Measurements from ENCODE around the gene KCNK5. TPM values are rescaled to one million over a fixed set of nuclear protein-coding genes. Genes with fewer than 3 reads are reported as not detected.

Gene KCNK5, protein sequence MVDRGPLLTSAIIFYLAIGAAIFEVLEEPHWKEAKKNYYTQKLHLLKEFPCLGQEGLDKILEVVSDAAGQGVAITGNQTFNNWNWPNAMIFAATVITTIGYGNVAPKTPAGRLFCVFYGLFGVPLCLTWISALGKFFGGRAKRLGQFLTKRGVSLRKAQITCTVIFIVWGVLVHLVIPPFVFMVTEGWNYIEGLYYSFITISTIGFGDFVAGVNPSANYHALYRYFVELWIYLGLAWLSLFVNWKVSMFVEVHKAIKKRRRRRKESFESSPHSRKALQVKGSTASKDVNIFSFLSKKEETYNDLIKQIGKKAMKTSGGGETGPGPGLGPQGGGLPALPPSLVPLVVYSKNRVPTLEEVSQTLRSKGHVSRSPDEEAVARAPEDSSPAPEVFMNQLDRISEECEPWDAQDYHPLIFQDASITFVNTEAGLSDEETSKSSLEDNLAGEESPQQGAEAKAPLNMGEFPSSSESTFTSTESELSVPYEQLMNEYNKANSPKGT
- total RNA-seq: 100 to 1,000 TPM in 1 of 4 donors, 10 to 100 TPM in 3; 10.0 to 110 (median 49.7) TPM

DNA sequence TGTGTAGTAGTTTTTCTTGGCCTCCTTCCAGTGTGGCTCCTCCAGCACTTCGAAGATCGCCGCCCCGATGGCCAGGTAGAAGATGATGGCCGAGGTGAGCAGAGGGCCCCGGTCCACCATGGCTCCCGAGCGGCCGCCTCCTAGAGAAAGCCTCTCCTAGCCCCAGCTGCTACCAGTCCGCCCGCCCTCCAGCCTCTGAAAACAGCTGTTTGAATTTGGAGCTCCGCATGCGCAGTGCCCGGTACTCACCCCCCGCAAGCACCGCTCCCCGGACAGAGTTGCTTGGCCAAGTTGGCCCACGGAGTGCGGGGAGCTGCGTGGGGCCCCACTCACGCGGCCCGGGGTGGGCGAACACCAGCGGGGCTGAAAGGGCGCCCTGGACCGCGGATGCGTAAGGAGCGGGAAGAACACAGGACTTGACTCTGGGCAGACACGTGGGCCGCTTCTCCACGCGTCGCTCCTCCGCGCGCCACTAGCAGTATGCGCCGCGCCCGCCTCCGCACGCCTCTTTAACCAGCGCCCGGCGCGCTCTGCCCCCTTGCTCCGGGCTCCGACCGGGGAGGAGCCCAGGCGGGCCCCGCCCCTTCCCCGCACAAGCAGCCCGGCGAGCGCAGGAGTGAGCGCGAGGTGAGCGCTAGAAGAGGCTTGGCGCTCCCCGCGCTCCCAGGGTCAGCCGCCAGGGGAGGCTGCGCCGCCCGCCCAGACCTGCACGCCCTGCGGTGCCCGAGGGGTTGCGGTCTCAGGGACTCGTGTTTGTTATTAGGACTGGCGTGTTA is at the start of gene KCNK5:
TSS of gene KCNK5 (minus strand) at position 484 of the 776 bp plus-strand sequence. CDS start at position 120, 364 bp downstream.
- 1 to 2% methylated on average over 22 to 38 of the region's 73 CpGs for WGBS, 2 donors
- TF ChIP-seq CTCF (IDR thresholded peaks at IDR 0.05): no peak
- TF ChIP-seq POLR2A (IDR thresholded peaks at IDR 0.05): no peak
- intact Hi-C loops (cut with DNase I; ENCODE audit: low total_unique reads): no loop called here
- peak; percentile 40 to 87 for DNase-seq (ENCODE audit: low spot score in 2 of 2)
- peak within 1 kb of the TSS; percentile 40 for H3K4me3 ChIP-seq (ENCODE audit: low read depth, poor library complexity, severe bottlenecking)

DNA sequence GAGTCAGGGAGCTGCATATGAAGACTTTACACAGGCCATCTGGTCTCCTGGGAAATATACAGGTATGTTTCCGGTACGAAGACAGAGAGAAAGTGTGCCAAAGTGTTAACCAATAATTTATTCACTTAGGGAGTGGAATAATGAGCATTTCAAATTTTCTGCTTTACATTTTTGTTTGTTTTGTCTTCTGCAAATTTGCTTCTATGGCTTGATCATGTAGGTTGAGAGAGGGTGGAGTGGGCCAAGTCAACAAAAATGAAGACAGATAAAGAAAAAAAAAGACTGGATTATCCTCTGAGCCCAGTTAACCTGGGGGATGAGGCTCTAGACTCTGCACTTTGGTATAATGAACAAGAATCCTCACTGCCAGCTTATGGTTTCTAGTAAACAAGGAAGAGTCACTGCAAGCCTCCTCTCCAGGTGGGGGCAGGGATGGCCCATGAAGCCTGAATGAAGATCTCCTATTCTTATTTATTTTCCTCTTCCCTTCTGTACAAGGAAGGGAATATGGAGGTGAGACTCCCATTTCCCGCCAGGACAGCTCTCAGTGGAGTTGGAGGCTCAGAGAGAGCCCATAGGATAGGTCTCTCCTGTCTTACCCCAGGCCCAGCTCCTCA is 47.2 kb upstream of the KCNK5 start:
- H3K4me3 ChIP-seq (ENCODE audit: low read depth, poor library complexity, severe bottlenecking): no peak overlapping the region
- DNase-seq (ENCODE audit: low spot score in 2 of 2): no peak
- intact Hi-C loops (cut with DNase I; ENCODE audit: low total_unique reads): no loop called here
- WGBS, 2 donors: 78 to 82% methylated on average over 3 of the region's 3 CpGs
- TF ChIP-seq CTCF (IDR thresholded peaks at IDR 0.05) (no peak), POLR2A (IDR thresholded peaks at IDR 0.05) (no peak)

GRCh38 chr6:39274903-39275302 is 45.6 kb upstream of the KCNK5 start:
- TF ChIP-seq POLR2A (IDR thresholded peaks at IDR 0.05): no peak
- no peak for TF ChIP-seq CTCF (IDR thresholded peaks at IDR 0.05)
- peak in 1 of 2 donors; percentile 76 for DNase-seq (ENCODE audit: low spot score in 2 of 2)
- intact Hi-C loops (cut with DNase I; ENCODE audit: low total_unique reads): no loop called here
- H3K4me3 ChIP-seq (ENCODE audit: low read depth, poor library complexity, severe bottlenecking): no peak overlapping the region
- WGBS, 2 donors: 79 to 87% methylated on average over 3 of the region's 3 CpGs

DNA sequence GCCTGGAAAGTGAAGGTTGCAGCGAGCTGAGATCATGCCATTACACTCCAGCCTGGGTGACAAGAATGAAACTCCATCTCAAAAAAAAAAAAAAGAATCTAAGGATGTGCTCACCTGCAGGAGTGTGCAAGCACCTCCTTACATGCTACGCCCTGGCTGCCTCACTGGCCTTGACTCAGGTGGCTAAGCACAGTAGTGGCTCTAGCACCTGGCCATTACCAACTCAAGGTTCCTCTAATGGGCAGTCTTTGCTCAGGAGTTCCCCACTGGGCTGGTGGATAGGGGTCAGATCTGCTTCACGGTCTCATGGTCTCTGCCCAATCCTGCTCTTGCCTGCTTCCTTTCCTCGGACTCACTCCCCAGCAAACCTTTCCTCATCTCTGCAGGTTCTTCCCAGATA is 45.2 kb upstream of the KCNK5 start:
- intact Hi-C loops (cut with DNase I; ENCODE audit: low total_unique reads): no loop called here
- TF ChIP-seq CTCF (IDR thresholded peaks at IDR 0.05): no peak
- no peak for TF ChIP-seq POLR2A (IDR thresholded peaks at IDR 0.05)
- H3K4me3 ChIP-seq (ENCODE audit: low read depth, poor library complexity, severe bottlenecking): no peak overlapping the region
- no peak for DNase-seq (ENCODE audit: low spot score in 2 of 2)
- 66 to 70% methylated on average over 4 of the region's 4 CpGs for whole genome bisulfite sequencing, 2 donors

GRCh38 chr6:39273406-39273821 is 44.1 kb upstream of the KCNK5 start:
- no peak for DNase-seq (ENCODE audit: low spot score in 2 of 2)
- intact Hi-C loops (cut with DNase I; ENCODE audit: low total_unique reads): no loop called here
- no peak for TF ChIP-seq POLR2A (IDR thresholded peaks at IDR 0.05)
- 63 to 68% methylated on average over 6 of the region's 6 CpGs for WGBS, 2 donors
- no peak overlapping the region for H3K4me3 ChIP-seq (ENCODE audit: low read depth, poor library complexity, severe bottlenecking)

DNA sequence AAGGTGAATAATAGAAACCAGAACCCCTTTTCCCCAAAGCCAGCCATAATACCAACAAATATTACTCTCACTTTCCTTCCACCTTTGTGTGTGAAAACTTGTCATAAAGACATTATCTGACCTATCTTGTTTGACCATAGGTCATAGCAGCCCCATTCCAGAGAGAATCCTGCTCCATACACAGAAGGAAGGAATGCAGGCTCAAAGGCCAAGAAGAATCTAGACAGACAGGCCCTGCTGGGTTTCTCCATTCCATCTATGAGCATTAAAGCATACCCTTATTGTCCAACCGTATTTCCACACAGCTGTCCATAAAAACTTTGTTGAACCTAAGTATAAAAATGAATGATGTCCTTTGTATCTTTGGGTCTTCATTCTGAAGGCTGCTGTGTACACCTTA is 40.7 kb upstream of the KCNK5 start:
- TF ChIP-seq POLR2A (IDR thresholded peaks at IDR 0.05): no peak
- TF ChIP-seq CTCF (IDR thresholded peaks at IDR 0.05): no peak
- WGBS, 2 donors: 84 to 85% methylated on average over 1 of the region's 1 CpG
- intact Hi-C loops (cut with DNase I; ENCODE audit: low total_unique reads): no loop called here
- H3K4me3 ChIP-seq (ENCODE audit: low read depth, poor library complexity, severe bottlenecking): no peak overlapping the region
- DNase-seq (ENCODE audit: low spot score in 2 of 2): no peak
